Cardiac fibroblast (primary cell): ENCODE results near the gene PPL.

Experiments
- DNase-seq, 2 donors: peaks; one replicate each; pipeline versions ENCODE4 v3.0.0 to v3.0.0-alpha.2; 2010; ENCODE audit warnings: low read depth in 2 of 2
- H3K4me3 ChIP-seq, 2 donors: replicated peaks in 1 of 2; 1 replicate in 1 of 2; 2 replicates in 1 of 2; pipeline ENCODE4 v1.5.1; 2011; ENCODE audit warnings: low read depth in 2 of 2, low read length in 2 of 2, mild to moderate bottlenecking in 2 of 2, moderate library complexity in 1 of 2
- CTCF ChIP-seq: IDR thresholded peaks from one replicate; pipeline ENCODE4 v1.5.1; 2011; ENCODE audit warnings: low read depth, mild to moderate bottlenecking, low read length, inconsistent platforms

Gene PPL, protein sequence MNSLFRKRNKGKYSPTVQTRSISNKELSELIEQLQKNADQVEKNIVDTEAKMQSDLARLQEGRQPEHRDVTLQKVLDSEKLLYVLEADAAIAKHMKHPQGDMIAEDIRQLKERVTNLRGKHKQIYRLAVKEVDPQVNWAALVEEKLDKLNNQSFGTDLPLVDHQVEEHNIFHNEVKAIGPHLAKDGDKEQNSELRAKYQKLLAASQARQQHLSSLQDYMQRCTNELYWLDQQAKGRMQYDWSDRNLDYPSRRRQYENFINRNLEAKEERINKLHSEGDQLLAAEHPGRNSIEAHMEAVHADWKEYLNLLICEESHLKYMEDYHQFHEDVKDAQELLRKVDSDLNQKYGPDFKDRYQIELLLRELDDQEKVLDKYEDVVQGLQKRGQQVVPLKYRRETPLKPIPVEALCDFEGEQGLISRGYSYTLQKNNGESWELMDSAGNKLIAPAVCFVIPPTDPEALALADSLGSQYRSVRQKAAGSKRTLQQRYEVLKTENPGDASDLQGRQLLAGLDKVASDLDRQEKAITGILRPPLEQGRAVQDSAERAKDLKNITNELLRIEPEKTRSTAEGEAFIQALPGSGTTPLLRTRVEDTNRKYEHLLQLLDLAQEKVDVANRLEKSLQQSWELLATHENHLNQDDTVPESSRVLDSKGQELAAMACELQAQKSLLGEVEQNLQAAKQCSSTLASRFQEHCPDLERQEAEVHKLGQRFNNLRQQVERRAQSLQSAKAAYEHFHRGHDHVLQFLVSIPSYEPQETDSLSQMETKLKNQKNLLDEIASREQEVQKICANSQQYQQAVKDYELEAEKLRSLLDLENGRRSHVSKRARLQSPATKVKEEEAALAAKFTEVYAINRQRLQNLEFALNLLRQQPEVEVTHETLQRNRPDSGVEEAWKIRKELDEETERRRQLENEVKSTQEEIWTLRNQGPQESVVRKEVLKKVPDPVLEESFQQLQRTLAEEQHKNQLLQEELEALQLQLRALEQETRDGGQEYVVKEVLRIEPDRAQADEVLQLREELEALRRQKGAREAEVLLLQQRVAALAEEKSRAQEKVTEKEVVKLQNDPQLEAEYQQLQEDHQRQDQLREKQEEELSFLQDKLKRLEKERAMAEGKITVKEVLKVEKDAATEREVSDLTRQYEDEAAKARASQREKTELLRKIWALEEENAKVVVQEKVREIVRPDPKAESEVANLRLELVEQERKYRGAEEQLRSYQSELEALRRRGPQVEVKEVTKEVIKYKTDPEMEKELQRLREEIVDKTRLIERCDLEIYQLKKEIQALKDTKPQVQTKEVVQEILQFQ (N-terminal part only)

DNA sequence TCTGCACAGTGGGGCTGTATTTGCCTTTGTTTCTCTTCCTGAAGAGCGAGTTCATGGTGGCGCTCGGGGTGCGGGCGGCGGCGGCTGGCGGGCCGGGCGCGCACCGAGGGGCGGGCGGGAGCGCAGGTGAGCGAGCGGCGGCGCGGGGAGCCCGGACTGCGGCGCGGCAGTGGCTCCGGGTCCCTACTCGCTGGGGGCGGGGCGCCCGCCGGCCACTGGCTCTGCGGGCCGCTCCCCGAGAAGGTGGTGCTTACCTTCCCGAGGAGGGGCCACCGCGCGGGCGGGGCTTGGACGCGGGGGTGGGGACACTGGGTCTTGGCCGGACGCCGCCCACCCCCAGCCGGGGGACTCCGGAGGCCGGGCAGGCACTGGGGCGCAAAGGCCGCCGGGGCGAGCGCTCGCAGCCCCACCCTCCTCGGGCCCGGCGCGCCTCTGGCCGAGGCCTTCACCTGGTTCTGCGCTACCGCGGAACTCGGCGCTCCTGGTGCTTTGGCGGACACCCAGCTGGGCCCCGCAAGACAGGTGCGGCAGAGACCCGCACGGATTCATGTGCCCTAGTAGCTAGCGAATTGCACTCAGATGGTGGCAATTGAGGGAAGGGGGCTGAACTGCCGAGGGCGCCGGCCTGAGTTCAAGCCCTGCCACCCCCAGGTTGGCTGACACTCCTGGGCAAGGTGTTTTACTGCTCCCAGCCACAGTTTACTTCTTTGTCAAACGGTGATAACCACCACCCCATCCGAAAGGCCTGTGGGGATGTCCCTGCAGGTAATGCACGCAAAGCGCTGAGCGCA lies at the start of gene PPL:
PPL (minus strand) TSS at position 158 of the 791 bp plus-strand sequence; CDS start at position 55, 103 bp downstream.
- DNase-seq = peak in 1 of 2 donors; percentile 35
- H3K4me3 ChIP-seq = peak within 1 kb of the TSS; percentile 47 to 75
- TF ChIP-seq CTCF = no peak

DNA sequence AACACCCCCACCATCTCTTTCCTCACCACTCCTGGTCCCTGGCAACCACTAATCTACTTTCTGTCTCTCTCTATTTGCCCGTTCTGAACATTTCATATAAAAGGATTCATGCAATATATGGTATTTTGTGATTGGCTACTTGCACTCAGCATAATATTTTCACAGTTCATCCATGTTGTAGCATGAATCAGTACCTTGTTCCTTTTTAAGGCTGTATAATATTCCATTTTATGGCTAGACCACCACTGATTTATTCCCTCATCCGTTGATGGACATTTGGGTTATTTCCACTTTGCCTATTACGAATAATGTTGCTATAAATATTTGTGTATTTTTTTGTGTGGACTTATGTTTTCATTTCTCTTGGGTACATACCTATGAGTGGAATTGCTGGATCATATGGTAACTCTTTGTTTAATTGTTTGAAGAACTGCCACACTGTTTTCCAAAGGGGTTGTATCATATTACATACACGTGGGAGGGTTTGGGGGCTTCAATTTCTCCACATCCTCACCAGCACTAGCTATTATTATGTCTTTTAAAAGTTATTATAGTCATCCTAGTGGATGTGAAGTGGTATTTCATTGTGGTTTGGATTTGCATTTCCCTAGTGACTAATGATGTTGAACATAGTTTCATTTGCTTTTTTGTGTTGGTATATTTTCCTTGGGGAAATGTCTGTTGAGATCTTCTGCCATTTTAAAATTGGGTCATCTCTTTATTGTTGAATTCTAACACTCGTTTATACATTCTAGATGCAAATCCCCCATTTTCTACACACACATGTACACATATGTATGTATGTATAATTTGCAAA lies 47.4 kb upstream of the PPL start:
- TF ChIP-seq CTCF = no peak
- DNase-seq = peak in 1 of 2 donors; percentile 24
- H3K4me3 ChIP-seq = no peak overlapping the region

DNA sequence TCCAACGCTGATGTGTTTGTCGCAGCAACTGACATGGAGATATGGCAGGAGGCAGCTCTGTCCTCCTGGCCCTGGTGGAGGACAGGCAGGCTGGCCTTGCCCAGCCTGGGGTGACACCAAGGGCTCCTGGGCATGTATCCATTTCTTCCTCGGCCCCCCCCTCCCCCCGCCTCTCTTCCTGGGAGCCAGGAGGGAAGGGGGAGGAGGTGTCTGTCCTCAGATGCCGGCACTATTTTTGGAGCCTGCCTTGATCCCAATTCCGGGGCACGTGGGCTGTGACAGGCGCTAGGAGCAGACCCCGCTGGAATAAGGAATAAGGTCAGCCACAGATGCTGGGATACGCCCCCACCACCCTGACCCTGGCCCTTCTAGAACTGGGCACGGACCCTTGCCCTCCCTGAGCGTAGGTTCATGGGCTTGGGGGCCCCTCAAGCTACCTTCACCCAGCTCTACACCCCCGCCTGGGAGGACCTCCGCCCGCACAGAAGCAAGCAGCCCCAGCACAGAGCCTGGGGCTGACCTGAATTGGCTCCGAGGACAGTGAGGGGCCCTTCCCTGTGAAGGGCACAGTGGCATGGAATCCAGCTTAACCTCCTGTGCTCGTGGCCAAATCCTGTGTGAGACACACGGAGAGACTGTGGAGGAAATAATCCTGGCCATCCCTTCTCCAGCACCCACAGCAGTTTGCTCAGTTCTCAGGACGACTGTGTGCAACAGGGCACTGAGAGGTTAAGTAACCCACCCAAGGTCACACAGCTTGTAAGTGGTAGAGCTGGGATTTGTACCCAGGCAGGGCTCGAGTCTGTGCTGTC lies 45.3 kb upstream of the PPL start:
- DNase-seq = no peak
- TF ChIP-seq CTCF = no peak
- H3K4me3 ChIP-seq = no peak overlapping the region

GRCh38 chr16:4981473-4981872 lies 44.5 kb upstream of the PPL start:
- no peak for TF ChIP-seq CTCF
- no peak overlapping the region for H3K4me3 ChIP-seq
- no peak for DNase-seq

DNA sequence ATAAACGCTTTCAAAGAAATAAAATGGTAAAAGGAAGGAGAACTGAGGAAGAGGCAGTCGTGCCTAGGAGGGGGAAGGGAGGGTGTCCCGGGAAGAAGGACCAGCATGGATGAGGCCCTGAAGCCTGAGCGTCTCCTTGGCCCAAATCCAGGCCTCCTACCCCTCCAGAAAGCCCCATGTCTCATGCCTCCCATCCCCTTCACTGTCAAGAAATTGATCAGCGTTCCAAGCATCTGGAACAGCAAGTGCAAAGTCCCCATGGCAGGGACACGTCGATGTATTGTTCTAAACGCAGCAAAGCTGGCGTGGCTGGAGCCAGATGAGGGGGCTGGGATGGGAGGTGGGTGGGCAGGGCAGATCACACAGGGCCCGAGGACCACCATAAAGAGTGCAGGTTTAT lies 43.7 kb upstream of the PPL start:
- H3K4me3 ChIP-seq = no peak overlapping the region
- no peak for DNase-seq
- no peak for TF ChIP-seq CTCF
